Measurements from ENCODE around the gene NAB2. TPM values are rescaled to one million over a fixed set of nuclear protein-coding genes. Genes with fewer than 3 reads are reported as not detected.

Gene NAB2
- total and polyA plus RNA-seq, 2 of the 8 experiments (the other 6 are each of a cell fraction or from before 2014, with no cell fraction given): 20.9 to 23.5 TPM

DNA sequence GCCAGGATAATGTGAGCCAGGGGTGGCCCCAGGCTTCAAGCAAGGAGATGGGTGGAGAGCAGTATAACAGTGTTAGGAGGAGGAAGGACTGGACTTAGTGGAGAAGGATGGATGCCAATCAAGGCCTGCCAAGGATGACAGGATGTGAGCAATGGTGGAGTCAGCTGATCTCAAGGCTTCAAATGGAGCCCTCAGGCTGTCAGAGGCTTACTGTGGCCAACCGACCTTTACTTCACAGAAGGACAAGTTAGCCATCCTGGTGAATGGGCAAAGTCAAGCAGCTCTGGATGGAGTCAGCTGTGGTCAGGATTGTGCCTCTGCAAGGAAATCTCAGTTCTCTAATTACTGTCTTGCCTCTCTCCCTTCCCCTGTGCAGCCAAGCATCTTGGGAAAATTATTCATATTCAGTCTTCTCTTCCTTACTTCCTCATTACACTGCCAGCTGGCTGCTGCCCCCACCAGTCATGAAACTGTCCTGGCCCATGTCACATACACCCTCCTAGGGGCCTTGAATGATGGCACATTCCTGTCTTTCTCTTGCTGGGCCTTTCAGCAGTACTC lies 29.9 kb downstream of the NAB2 start:
- H3K36me3 ChIP-seq (ENCODE audit: control insufficient read depth in 2 of 4, insufficient read depth in 4 of 4, low read length in 3 of 4): no peaks in the 10 kb centered on the region
- no peak for DNase-seq (ENCODE audit: low read depth in 1 of 2, low spot score in 2 of 2)
- no peak overlapping the region for H2BK120ac ChIP-seq (replicated peaks; ENCODE audit: low read depth, low read length)
- 88% methylated on average over 1 of the region's 1 CpG; no CpG with 5 or more reads in 1 of the 2 experiments for WGBS, 2 experiments (ENCODE audit: extremely low coverage in 1 of 2, insufficient coverage in 1 of 2, insufficient read length in 1 of 2, insufficient replicate concordance in 2 of 2, low coverage in 1 of 2, low lambda C conversion rate in 2 of 2, missing lambda C conversion rate in 1 of 2)
- H4K5ac ChIP-seq (ENCODE audit: insufficient read length, low read depth, low read length): no peak overlapping the region
- no peaks in the 10 kb centered on the region for H3K4me1 ChIP-seq (replicated peaks in 1 of 4; ENCODE audit: control insufficient read depth in 3 of 4, insufficient read depth in 4 of 4, low read length in 3 of 4)
- no peak for FAIRE-seq
- no peak overlapping the region for H3K4ac ChIP-seq (replicated peaks; ENCODE audit: insufficient read length, low read depth, low read length)
- no peak overlapping the region for H3K27ac ChIP-seq (ENCODE audit: low read depth, low read length)
- H3K9me3 ChIP-seq (ENCODE audit: insufficient read depth in 2 of 2, low read depth in 1 of 2, low read length in 1 of 2): no peaks in the 10 kb centered on the region
- no peaks in the 10 kb centered on the region for H3K79me1 ChIP-seq (ENCODE audit: low read depth, low read length)
- no peak overlapping the region for H2AK5ac ChIP-seq (ENCODE audit: low read depth, low read length)
- 0 out of 2 replicates have a peak overlapping the region, but pooled peaks have one; percentile 5 for H4K8ac ChIP-seq (ENCODE audit: extremely low read depth, insufficient read depth, low read length)
- H2AFZ ChIP-seq (ENCODE audit: low read length): no peak overlapping the region
- H3K18ac ChIP-seq (ENCODE audit: extremely low read depth, low read length): no peak overlapping the region
- no peak overlapping the region for H3K4me3 ChIP-seq (ENCODE audit: extremely low read depth in 1 of 4, insufficient read depth in 2 of 4, low read depth in 3 of 4, low read length in 4 of 4)
- H3K56ac ChIP-seq (replicated peaks; ENCODE audit: insufficient read length, low read depth, low read length): no peak overlapping the region
- H3K23ac ChIP-seq (ENCODE audit: insufficient read length): no peak overlapping the region
- peaks cover 0 to 2% (median under 1%) of the 10 kb centered on the region in 4 experiments; a peak in 1 of 7 replicates for H3K27me3 ChIP-seq (replicated peaks in 1 of 4; ENCODE audit: control insufficient read depth in 3 of 4, extremely low read depth in 1 of 4, insufficient read depth in 3 of 4, low read length in 3 of 4)
- no peak overlapping the region for H3K9ac ChIP-seq (replicated peaks in 1 of 4; ENCODE audit: extremely low read depth in 1 of 4, low read depth in 3 of 4, low read length in 3 of 4)
- no peak overlapping the region for H3K4me2 ChIP-seq (ENCODE audit: insufficient read depth in 1 of 2, low read depth in 2 of 2, low read length in 2 of 2)
- CTCF ChIA-PET (ENCODE audit: partially characterized antibody): interaction anchor here (1.0 to 19.8 kb wide), 7 partner anchors 8 to 65 kb away, joined by 3 to 305 read pairs (median 5); no protein-coding TSS in a partner anchor
- 0 out of 2 replicates have a peak overlapping the region, but pooled peaks have one; percentile 50 for H2BK15ac ChIP-seq (ENCODE audit: low read length)
- no peak overlapping the region for H3K14ac ChIP-seq (ENCODE audit: insufficient read length)
- H2BK5ac ChIP-seq (ENCODE audit: low read depth, low read length): no peak overlapping the region
- no peak overlapping the region for H2BK20ac ChIP-seq (ENCODE audit: low read length)
- no peaks in the 10 kb centered on the region for H3K79me2 ChIP-seq (ENCODE audit: control insufficient read depth in 1 of 2, insufficient read depth in 2 of 2, low read length in 2 of 2)
- no peaks in the 10 kb centered on the region for H4K20me1 ChIP-seq (replicated peaks in 1 of 2; ENCODE audit: control insufficient read depth in 1 of 2, insufficient read depth in 2 of 2, low read length in 2 of 2)
- POLR2A ChIA-PET (ENCODE audit: partially characterized antibody): interaction anchor here (0.7 to 2.5 kb wide), 2 partner anchors 10 to 14 kb away, joined by 3 to 10 read pairs; partner anchors contain the start of gene LRP1
- H4K91ac ChIP-seq (replicated peaks; ENCODE audit: insufficient read length, low read length): no peak overlapping the region
- no peak for TF ChIP-seq JUN (IDR thresholded peaks at IDR 0.05; ENCODE audit: low read depth, low read length)
- no peak for TF ChIP-seq RXRA (IDR thresholded peaks at IDR 0.05; ENCODE audit: insufficient read depth, low read depth, low read length)
- TF ChIP-seq NRF1 (IDR thresholded peaks at IDR 0.05; ENCODE audit: low read depth, low read length): no peak
- no peak for TF ChIP-seq SP2 (IDR thresholded peaks at IDR 0.05; ENCODE audit: low read length)
- no peak for TF ChIP-seq MAFK (IDR thresholded peaks at IDR 0.05; ENCODE audit: low read depth, low read length)
- no peak for TF ChIP-seq POLR2A (IDR thresholded peaks at IDR 0.05; ENCODE audit: control extremely low read depth in 1 of 2, low read depth in 2 of 2, low read length in 2 of 2)
- TF ChIP-seq POU5F1 (IDR thresholded peaks at IDR 0.05; ENCODE audit: low read depth, low read length): no peak
- no peak for TF ChIP-seq GABPA (IDR thresholded peaks at IDR 0.05; ENCODE audit: borderline replicate concordance, insufficient read depth, low read length)
- no peak overlapping the region for H2BK12ac ChIP-seq (ENCODE audit: low read depth, low read length)
- no peaks in the 10 kb centered on the region for H3K23me2 ChIP-seq (ENCODE audit: low read depth, low read length)
